Neural progenitor cell (in vitro differentiated cells): ENCODE results near the gene SOX21.

ENCODE experiments used
- CTCF ChIP-seq: fragments of 200-600 bp; sonication (generic); IDR thresholded peaks from 2 replicates; pipeline ENCODE4 v1.5.1; 2017; ENCODE audit warnings: antibody characterized with exemption, mild to moderate bottlenecking
- EZH2phosphoT487 ChIP-seq: fragments of 200-600 bp; sonication (generic); IDR thresholded peaks from 2 replicates; pipeline ENCODE4 v1.6.1; 2017; ENCODE audit warnings: antibody characterized with exemption

- no peak for TF ChIP-seq CTCF
- peak; percentile 53 for TF ChIP-seq EZH2phosphoT487
These were observed 4.1 kb downstream of the SOX21 start for GRCh38 chr13:94708031-94708859.
